Brain pericyte (primary cell): ENCODE results near the gene YIPF2.
"Not testable (repeated sequence)": the region's sequence is repeated elsewhere in the genome, so short reads cannot be mapped to it uniquely, and the experiment has no call there.

Experiments
- DNase-seq: peaks from one replicate; pipeline ENCODE4 v3.0.0-alpha.2; 2012; ENCODE audit warnings: low read depth, low spot score

The YIPF2 gene

DNA sequence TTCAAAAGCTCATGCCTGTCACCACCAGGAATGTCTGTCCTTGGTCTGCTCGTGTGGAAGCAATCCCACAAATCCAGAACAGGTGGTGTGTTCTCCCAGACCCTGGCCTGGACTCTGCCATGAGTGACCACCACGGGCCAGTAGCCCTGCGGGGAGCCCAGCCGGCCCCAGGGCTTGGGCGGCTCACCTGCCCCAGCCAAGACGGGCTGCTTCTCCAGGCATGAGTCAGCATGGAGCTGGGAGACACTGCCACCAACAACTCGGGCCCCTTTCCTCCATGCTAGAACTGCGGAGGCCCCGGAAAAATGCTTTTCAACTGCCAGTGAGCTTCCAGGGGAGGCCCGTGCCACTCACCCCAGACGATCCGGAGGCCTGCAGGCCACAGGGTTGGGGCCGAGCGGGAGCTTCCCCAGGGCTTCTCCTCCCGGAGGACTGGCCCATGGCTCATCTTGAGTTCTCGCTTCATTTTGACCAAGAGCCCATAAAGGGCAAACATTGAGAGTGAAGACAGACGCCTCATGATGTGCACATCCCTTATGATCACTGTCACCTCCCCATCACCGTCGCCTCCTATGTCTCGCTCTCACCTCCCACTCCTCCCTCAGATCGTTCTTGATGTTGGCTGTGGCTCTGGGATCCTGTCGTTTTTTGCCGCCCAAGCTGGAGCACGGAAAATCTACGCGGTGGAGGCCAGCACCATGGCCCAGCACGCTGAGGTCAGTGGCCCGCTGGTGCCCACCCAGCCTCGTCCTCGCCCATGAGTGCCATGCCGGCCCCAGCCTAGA is 16.7 kb downstream of the YIPF2 start:
- DNase-seq = no peak

DNA sequence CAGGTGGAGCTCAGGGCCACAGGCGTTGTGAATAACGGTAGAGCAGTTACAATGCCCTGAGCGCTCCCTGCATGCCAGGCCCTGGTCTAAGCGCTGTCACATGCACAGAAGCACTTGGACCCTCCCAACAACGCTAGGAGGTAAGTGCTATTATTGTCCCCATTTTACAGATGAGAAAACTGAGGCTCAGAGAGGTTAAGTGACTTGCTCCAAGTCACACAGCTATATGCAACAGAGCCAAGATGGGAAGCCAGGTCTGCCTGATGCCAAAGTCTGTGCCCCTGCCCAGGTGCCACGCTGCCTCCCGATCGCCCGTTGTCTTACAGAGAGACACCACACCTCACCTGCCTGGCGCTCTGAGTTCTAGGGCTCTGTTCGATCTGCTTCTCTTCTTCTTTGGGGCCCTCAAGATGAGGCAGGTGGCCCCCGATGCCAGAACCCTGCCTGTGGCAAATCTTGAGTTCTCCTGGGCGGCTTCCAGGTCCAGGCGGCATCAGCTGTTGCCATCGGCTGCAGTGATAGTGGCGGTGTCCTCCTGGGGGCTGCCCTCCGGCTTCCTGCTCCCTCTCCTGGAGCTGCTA is 20.0 kb downstream of the YIPF2 start:
- no peak for DNase-seq

DNA sequence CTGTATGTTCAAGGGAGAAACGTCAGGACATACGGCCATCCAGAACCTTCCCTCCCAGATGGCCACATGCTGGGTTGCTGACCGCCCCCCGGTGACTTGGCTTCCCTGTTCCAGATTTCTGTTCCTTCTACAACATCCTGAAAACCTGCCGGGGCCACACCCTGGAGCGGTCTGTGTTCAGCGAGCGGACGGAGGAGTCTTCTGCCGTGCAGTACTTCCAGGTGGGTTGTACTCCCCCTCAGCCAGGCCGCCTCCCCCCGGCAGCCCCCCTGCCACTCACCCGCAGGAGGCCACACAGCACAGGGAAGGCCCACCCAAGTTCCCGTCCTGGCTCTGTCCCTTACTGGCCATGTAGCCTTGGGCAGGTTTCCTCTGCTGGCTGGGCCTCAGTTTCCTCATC is 20.5 kb downstream of the YIPF2 start:
- no peak for DNase-seq

DNA sequence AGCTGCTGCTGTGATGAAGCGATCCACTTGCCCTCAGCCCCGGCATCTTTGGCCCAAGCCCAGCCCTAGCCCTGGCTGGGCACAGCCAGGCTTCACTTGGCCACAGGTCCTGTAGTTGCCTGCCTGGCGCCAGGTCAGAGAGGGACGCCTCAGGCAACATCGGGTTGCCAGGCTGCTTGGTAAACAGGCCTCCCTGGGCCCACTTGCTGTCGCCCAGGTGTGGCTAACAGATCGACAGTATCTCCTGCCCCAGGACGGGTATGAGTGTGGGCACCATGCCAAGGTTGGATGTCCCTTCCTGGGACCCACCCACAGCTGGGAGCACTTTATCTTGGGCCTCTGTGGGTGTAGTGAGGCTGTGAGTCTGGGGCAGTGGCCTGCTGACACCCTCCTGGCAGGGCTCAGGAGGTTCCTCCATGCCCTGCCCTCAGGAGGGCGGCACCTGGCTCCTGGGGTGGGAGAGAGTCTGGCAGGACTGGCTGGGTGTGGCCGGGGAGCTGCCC is 29.2 kb downstream of the YIPF2 start:
- no peak for DNase-seq

DNA sequence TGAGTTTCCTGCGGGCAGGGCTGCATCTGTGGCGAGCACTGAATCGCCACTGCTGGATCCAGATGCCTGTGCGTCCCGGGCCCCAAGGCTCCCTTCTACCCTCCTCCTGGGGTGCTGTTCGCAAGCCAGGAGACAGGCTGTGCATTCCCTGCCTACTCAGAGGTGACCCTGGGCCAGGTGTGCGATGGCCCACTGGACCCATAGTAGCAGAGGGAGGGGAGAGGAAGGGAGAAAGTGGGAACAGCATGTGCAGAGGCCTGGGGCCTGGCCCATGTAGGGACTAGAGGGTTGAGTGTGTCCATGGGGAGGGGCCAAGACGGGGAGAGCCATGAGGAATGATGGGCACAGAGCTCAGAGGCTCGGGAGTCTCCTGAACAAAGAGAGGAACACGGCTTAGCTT is 29.8 kb downstream of the YIPF2 start:
- no peak for DNase-seq

DNA sequence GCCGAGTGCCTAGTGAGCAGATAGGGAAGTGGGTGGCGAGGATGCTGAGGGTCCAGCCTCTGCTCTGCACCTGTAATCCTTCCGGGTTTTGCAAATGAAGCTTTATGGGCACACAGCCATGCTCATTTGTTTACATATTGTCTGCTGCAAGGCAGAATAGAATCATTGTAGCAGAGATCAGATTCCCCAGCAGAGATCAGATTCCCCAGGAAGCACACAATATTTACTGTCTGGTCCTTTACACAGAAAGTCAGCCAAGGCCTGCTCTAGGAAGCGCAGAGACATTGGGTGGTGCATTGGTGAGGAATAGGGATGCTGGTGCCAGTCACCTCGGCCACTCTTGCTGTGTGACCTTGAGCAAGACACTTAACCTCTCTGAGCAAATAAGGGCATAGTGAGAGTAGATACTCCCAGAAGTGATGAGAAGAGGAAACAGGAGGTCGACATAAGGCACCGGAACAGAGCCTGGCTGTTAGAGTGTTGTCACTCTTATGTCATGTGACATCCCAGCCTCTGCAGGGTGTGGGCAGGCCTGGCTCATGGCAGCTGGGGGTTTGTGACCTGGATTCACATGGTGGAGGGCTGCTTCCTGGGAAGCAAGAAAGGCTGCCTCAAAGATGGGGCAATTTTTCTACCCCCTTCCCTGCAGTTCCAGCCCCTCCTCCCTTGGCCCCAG is 31.4 kb downstream of the YIPF2 start:
- no peak for DNase-seq

DNA sequence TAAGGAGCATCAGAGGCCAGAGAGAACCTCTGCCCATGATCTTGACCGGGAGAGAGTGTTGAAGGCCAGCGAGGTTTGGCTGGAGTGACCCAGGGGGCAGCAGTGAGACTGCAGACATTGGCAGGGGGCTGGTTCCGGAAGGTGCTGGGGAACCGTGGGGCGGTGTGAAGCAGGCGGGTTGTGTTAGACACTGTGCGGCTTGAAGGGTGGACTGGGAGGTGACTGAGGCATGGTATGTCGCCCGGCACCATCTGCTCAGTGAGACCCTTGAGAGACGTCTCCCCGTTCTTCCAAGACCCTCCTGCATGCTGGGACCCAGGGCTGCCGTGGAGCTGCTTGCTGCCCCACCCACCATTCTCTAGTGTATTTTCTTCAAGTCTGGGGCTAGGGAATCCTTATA is 32.5 kb downstream of the YIPF2 start:
- DNase-seq = no peak

DNA sequence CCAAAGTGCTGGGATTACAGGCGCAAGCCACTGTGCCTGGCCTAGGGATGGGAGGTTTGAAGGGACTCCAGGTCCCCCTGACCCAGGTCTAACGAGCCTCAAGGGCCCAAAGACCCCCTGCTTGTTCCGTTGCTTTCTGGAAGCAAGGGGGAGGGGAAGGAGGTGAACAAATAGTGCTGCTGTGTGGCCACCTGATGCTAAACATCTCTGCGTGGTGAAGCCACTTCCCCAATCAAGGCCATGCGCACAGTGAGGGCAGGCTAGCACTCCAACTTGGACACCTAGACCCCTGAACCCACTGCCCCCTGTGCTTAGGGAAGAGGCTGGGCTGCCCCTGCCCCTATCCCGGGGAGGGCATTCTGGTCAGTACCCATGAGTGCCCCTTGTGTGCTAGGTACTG is 33.1 kb downstream of the YIPF2 start:
- no peak for DNase-seq

DNA sequence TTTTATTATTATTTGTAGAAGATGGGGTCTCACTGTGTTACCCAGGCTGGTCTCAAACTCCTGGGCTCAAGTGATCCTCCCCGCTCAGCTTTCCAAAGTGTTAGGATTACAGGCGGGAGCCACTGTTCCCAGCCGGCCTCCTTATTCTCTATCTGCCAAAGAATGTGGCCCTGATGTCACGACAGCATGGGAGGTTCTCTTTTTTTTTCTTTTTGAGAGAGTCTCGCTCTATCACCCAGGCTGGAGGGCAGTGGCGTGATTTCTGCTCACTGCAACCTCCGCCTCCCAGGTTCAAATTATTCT is 33.6 kb downstream of the YIPF2 start:
- DNase-seq = no peak

DNA sequence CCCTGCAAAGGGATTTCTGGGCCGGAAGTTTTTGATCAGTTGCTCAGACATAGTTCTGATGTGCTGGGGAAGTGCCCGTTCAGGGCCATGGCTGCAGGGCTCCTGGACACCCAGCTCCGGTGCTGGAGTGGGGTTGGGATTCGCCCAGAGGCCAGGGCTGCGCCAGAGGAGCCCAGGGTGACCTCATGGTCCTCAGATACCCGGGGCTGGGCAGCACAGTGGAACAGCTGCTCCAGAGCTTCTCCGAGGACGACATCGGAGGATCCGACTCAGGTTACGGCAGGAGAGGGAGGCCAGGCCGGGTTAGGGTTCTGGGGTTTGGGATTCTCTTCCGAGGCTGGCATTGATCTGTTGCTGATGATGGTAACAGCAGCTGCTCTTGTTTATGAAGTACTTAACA is 36.2 kb downstream of the YIPF2 start:
- DNase-seq = no peak

DNA sequence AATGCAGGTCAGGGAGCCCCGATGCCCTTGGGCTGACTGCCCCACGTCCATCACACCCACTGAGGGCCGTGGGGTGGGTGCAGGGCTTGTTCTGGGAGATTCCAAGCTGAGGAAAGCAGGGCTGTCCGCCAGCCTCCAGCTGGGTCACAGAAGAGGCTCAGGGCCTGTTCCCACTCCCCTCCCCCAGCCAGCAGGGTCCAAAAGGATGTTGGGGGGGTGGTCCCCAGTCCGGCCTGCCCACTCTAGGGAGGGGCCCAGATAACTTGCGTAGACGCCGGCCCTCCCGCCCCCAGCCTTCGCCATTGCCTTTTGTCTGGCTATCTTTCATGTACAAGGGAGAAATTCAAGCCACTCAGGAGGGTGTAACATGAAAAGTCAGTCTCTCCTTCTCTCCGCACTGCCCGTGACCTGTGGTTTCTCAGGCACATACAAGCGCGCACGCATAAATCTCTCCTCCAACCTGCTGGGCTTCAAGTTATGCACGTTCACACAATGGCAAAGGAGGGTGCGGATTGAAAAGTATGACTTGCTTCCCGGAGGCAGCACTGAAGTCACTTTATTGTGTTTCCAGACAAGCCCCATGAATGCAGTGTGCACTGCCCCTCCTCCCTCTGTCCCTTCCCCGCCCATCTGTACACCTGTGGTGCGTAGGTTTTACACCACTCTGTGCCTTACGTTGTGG is 36.9 kb downstream of the YIPF2 start:
- DNase-seq = no peak

DNA sequence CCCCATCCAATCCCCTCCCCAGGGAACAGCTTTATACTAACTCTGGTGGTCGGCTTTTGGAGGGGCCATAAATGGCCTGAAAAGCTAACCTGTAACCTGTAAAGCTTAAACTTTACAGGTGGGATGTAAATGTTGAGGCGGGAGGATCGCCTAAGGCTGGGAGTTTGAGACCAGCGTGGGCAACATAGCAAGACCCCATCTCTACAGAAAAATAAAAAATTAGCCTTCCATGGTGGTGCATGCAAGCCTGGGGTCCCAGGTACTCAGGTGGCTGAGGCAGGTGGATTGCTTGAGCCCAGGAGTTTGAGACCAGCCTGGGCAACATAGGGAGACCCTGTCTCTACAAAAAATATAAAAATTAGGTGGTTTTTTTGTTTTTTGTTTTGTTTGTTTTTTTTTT is 38.6 kb downstream of the YIPF2 start:
- DNase-seq = no peak

DNA sequence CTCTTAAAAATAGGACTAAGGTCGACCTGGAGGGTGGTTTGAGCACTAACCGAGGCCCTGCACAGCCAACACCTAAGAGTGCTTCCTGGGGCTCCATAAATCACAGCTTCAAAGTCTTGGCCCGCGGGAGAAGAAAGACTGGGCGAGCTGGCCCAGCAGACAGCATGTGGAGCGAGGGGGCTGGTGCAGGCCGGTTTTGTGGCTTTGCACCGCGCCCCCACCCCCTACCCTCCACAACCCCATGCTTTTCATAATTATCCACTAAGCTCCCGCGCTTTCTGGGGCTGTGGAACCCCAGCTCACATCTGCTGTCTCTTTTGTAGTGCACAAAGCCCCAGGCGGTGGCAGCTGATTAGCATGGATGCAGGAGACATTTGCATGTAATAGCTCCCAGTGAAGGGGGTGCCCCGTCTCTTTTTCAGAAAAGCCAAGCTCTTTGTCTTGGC is 40.0 kb downstream of the YIPF2 start:
- DNase-seq = no peak

DNA sequence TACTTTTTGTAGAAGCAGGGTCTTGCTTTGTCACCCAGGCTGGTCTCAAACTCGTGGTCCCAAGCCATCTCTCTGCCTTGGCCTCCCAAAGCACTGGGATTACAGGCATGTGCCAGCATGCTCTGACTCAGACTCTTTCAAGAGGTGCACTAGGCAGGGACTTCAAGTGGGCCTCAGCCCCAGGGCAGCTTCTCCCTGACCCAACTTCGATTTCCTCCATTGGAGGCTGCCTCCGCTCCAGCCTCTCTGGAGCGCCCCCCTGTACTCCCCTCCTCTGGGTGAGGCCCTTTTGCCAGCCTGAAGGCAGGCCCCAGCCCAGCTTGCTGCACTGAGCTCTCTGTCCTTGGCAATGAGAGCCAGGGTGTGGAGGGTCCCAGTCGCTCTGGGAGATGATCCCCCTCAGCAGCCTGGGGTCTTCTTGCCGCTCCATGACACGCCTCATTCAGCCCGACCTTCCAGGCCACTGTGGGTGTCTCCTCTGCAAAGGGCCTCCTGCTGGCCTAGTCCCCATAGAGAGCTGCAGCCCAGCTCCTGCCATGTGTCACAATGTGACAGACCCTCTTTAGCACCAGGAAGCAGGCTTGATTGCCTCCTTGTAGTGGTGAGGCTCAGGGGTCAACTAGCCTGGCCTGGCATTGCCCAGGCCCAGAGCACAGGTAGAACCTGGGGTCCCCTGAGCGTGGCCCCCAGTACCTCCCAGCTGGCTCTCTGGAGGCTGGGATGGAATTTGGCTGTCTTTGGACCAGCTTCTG is 40.6 kb downstream of the YIPF2 start:
- DNase-seq = no peak

DNA sequence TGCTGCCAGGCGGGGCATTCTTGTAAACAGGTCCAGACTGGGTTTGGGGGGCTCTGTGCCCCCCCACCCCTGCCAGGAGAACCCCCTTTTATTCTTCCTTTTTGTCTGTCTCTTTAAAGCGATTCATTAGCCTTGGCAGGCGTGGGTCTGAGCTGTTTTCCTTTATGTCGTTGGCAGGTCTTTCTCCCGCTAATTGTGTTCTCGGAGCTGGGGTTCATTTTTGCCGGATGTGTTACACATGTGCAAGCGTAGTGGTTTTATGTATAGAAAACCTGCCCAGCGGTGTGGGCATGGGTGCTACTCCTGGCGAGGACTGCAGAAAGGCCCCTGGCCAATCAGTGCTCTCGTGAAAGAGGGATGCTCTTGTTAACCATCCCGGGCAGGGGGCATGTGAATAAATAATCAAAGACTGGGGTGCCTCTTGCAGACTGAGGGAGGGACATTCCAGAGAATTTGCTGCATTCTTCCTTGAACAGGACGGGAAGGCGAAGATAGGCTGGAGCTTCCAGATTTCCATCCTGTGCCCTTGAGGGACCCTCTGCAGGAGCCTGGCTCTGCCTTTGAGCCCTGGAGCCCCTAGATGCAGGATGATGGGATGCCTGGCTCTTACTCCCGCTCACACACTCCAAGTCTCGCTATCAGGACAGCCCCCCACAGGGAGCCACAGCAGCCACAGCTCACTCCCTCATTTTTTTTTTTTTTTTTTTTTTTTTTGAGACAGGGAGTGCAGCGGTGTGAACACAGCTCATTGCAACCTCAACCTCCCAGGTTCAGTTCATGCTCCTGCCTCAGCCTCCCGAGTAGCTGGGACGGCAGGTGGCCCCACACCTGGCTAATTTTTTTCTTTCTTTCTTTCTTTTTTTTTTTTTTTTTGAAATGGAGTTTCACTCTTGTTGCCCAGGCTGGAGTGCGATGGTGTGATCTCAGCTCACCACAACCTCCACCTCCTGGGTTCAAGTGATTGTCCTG is 43.0 kb downstream of the YIPF2 start:
- DNase-seq = no peak

DNA sequence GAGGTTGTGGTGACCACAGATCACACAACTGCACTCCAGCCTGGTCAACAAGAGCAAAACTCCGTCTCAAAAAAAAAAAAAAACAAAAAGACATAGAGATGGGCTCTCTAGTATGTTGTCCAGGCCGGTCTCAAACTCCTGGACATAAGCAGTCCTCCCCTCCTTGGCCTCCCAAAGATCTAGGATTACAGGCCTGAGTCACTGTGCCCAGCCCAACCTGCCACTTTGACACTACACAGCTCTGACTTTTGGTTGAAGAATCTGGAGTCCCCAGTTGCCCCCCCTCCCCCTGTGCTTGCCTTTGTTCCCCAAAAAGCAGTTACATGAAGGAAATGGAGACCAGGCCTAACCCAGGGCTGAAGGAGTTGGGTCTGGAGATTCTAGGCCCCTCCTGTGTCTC is 44.2 kb downstream of the YIPF2 start:
- DNase-seq = no peak

DNA sequence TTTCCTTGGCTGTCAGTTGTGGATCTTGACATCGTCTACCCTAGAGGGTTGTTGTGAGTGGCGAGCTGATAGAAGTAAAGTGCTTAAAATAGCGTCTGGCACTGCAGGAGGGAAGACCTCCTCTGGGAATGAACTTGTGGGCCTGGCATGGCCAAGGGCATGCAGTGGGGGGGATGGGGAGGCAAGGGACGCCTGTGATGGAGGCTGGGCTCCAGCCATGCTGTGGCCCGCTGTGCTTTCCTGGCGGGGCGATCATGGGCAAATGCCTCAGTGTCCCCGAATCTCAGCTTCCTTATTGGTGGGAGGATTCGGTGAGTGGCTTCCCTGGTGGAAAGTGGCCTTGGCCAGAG is 46.4 kb downstream of the YIPF2 start:
- DNase-seq = no peak

DNA sequence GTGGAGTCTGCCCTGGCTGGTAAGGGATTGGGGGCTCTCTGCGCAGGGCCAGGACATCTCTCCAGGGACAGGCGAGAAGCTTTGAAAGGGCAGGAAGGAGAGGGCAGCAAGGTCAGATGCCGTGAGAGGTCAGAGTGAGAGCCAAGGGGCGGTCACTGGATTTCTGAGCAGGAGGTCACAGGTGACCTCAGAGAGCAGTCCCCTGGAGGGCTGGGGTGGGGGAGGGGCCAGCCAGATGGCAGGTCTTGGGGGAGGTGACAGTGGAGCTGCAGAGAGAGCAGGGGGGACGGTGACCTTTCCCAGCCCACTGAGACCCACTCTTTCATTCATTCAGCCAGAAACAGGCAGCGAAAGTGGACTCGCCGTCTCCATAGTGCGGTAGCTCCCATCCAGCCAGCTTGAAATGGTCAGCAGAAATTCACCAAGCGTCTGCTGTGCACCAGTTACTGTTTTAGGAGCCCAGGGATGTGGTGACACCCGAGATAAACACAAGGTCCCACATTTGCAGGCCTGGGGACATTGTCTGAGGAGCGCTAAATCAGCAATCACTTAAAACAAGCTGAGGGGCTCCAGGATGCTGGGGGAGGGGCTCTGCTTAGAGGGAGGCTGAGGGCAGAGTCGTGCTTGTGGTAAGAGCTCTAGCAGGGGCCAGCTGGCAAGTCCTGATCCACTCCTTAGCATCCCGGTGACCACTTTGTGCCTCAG is 46.9 kb downstream of the YIPF2 start:
- no peak for DNase-seq

DNA sequence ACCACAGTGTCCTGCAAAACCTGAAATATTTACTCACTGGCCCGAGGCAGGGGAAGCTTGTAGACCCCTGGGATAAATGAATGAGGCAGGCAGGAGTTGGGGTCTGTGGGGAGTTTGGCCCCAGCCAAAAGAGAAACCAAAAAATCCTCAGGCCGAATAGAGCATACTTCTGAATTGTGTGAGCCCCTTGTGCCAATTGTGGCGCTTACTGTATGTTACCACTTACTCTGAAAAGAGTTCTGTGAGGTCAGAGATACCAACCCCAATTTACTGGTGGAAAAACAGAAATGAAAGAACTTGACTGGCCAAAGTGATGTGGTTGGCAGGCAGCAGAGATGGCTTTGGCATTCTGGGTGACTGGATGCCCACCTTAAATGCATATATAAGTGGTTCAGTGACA is 50.2 kb downstream of the YIPF2 start:
- no peak for DNase-seq

DNA sequence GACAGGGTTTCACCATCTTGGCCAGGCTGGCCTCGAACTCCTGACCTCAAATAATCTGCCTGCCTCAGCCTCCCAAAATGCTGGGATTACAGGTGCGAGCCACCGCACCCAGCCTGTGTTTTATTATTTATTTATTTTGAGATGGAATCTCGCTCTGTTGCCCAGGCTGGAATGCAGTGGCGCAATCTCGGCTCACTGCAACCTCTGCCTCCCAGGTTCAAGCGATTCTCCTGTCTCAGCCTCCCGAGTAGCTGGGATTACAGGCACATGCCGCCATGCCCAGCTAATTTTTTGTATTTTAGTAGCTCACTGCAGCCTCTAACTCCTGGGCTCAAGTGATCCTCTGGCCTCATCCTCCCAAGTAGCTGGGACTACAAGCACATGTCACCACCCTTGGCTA is 50.8 kb downstream of the YIPF2 start:
- DNase-seq = not testable (repeated sequence)
